ENCODE results near the gene SCARB1. TPM values are rescaled to one million over a fixed set of nuclear protein-coding genes. Genes with fewer than 3 reads are reported as not detected.

The SCARB1 gene
- total and polyA plus RNA-seq, 2 of the 13 experiments (the other 11 are each of a cell fraction or from before 2014, with no cell fraction given), result 63.4 to 160 TPM

DNA sequence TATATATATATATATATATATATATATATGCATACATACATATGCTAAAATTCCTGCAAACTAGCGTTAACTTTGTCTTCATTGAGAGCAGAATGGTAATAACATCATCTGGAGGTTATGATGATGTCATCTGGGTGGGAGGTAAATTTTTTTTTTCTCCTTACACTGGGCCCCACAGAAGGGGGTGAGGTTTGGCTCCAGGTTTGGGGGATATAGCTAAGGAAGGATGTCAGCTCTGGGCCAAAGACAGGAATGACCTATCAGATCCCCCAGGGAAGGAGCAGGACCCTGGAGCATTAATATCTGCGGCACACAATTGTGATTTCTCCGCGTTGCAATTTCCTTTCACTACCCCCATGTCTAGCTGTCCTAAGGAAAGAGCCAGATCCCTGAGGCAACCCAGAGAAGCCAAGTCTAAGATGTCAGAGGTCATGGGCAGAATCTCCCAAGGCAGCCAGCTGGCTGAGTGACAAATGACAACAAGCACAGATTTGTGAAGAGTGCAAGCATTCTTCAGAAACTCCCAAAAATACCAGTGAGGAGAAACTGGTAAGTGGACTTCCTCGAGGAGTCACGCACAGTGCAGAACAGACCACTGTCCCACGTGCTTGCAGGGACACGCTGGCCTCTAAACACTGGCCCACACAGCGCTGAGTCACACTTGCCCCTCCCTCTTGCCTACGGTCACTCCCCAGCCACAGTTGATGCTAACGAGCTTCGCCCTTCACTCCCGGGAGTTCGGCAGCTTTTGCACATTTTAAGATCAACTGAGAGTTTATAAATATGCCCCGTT is 40.8 kb upstream of the SCARB1 start (continued):
- TF ChIP-seq, protein P1, sequence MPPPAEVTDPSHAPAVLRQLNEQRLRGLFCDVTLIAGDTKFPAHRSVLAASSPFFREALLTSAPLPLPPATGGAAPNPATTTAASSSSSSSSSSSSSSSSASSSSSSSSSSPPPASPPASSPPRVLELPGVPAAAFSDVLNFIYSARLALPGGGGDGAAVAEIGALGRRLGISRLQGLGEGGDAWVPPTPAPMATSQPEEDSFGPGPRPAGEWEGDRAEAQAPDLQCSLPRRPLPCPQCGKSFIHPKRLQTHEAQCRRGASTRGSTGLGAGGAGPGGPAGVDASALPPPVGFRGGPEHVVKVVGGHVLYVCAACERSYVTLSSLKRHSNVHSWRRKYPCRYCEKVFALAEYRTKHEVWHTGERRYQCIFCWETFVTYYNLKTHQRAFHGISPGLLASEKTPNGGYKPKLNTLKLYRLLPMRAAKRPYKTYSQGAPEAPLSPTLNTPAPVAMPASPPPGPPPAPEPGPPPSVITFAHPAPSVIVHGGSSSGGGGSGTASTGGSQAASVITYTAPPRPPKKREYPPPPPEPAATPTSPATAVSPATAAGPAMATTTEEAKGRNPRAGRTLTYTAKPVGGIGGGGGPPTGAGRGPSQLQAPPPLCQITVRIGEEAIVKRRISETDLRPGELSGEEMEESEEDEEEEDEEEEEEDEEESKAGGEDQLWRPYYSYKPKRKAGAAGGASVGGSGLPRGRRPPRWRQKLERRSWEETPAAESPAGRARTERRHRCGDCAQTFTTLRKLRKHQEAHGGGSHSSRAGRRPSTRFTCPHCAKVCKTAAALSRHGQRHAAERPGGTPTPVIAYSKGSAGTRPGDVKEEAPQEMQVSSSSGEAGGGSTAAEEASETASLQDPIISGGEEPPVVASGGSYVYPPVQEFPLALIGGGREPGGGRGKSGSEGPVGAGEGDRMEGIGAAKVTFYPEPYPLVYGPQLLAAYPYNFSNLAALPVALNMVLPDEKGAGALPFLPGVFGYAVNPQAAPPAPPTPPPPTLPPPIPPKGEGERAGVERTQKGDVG (CRISPR knock-in tag; IDR thresholded peaks at IDR 0.05; ENCODE audit: borderline replicate concordance), result no peak
- TF ChIP-seq SPEN (CRISPR knock-in tag; IDR thresholded peaks at IDR 0.05; ENCODE audit: low read depth) (peak; percentile 74; the same call in 1 of the 2 replicates), SETDB1 (CRISPR knock-in tag; IDR thresholded peaks at IDR 0.05; ENCODE audit: borderline replicate concordance) (no peak), ZNF780A (CRISPR knock-in tag; IDR thresholded peaks at IDR 0.05) (no peak), EED (CRISPR knock-in tag; IDR thresholded peaks at IDR 0.05) (no peak; the same call in 1 of the 2 replicates), HCFC1 (IDR thresholded peaks at IDR 0.05; ENCODE audit: low read depth, low read length) (no peak), TRIM24 (CRISPR knock-in tag; IDR thresholded peaks at IDR 0.05) (no peak), ETV6 (CRISPR knock-in tag; conservative IDR thresholded peaks at IDR 0.05) (no peak; the same call in 1 of the 2 replicates), TEAD2 (CRISPR knock-in tag; IDR thresholded peaks at IDR 0.05) (no peak), KAT2B (IDR thresholded peaks at IDR 0.05; ENCODE audit: borderline replicate concordance, low read depth, low read length) (no peak), NAIF1 (CRISPR knock-in tag; IDR thresholded peaks at IDR 0.05; ENCODE audit: borderline replicate concordance) (no peak)
- TF ChIP-seq, protein P2, sequence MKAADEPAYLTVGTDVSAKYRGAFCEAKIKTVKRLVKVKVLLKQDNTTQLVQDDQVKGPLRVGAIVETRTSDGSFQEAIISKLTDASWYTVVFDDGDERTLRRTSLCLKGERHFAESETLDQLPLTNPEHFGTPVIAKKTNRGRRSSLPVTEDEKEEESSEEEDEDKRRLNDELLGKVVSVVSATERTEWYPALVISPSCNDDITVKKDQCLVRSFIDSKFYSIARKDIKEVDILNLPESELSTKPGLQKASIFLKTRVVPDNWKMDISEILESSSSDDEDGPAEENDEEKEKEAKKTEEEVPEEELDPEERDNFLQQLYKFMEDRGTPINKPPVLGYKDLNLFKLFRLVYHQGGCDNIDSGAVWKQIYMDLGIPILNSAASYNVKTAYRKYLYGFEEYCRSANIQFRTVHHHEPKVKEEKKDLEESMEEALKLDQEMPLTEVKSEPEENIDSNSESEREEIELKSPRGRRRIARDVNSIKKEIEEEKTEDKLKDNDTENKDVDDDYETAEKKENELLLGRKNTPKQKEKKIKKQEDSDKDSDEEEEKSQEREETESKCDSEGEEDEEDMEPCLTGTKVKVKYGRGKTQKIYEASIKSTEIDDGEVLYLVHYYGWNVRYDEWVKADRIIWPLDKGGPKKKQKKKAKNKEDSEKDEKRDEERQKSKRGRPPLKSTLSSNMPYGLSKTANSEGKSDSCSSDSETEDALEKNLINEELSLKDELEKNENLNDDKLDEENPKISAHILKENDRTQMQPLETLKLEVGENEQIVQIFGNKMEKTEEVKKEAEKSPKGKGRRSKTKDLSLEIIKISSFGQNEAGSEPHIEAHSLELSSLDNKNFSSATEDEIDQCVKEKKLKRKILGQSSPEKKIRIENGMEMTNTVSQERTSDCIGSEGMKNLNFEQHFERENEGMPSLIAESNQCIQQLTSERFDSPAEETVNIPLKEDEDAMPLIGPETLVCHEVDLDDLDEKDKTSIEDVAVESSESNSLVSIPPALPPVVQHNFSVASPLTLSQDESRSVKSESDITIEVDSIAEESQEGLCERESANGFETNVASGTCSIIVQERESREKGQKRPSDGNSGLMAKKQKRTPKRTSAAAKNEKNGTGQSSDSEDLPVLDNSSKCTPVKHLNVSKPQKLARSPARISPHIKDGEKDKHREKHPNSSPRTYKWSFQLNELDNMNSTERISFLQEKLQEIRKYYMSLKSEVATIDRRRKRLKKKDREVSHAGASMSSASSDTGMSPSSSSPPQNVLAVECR (CRISPR knock-in tag; IDR thresholded peaks at IDR 0.05; ENCODE audit: borderline replicate concordance), result peak; percentile 66; the same call in 1 of the 2 replicates
- TF ChIP-seq, protein P3, sequence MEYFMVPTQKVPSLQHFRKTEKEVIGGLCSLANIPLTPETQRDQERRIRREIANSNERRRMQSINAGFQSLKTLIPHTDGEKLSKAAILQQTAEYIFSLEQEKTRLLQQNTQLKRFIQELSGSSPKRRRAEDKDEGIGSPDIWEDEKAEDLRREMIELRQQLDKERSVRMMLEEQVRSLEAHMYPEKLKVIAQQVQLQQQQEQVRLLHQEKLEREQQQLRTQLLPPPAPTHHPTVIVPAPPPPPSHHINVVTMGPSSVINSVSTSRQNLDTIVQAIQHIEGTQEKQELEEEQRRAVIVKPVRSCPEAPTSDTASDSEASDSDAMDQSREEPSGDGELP (IDR thresholded peaks at IDR 0.05; ENCODE audit: borderline replicate concordance, low read depth), result peak; percentile 45; the same call in 1 of the 2 replicates
- TF ChIP-seq, protein P4, sequence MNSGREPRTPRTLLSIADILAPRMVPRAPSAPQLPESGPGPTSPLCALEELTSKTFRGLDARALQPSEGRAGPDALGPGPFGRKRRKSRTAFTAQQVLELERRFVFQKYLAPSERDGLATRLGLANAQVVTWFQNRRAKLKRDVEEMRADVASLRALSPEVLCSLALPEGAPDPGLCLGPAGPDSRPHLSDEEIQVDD (CRISPR knock-in tag; IDR thresholded peaks at IDR 0.05; ENCODE audit: borderline replicate concordance), result peak; percentile 35; the same call in 1 of the 2 replicates
- TF ChIP-seq, protein P5, sequence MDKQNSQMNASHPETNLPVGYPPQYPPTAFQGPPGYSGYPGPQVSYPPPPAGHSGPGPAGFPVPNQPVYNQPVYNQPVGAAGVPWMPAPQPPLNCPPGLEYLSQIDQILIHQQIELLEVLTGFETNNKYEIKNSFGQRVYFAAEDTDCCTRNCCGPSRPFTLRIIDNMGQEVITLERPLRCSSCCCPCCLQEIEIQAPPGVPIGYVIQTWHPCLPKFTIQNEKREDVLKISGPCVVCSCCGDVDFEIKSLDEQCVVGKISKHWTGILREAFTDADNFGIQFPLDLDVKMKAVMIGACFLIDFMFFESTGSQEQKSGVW (CRISPR knock-in tag; IDR thresholded peaks at IDR 0.05; ENCODE audit: borderline replicate concordance), result 0 out of 2 replicates have a peak, but pooled peaks have one; percentile 73
- TF ChIP-seq, protein P6, sequence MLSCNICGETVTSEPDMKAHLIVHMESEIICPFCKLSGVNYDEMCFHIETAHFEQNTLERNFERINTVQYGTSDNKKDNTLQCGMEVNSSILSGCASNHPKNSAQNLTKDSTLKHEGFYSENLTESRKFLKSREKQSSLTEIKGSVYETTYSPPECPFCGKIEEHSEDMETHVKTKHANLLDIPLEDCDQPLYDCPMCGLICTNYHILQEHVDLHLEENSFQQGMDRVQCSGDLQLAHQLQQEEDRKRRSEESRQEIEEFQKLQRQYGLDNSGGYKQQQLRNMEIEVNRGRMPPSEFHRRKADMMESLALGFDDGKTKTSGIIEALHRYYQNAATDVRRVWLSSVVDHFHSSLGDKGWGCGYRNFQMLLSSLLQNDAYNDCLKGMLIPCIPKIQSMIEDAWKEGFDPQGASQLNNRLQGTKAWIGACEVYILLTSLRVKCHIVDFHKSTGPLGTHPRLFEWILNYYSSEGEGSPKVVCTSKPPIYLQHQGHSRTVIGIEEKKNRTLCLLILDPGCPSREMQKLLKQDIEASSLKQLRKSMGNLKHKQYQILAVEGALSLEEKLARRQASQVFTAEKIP (CRISPR knock-in tag; IDR thresholded peaks at IDR 0.05; ENCODE audit: borderline replicate concordance), result no peak
